Liver (tissue), 9 donors: Measurements from ENCODE around the gene PHKG1. TPM values are rescaled to one million over a fixed set of nuclear protein-coding genes. Genes with fewer than 3 reads are reported as not detected.
"Not testable (repeated sequence)": the region's sequence is repeated elsewhere in the genome, so short reads cannot be mapped to it uniquely, and the experiment has no call there.

Experiments used
- DNase-seq: peaks from one replicate; pipeline ENCODE4 v3.0.0-alpha.2; 2017; ENCODE audit warnings: low spot score
- H3K27ac ChIP-seq, 2 donors: one replicate each; pipeline ENCODE4 v1.7.0; 2013; ENCODE audit warnings: inconsistent platforms in 2 of 2, low read length in 2 of 2, control low read depth in 1 of 2, low read depth in 1 of 2, mild to moderate bottlenecking in 1 of 2
- H3K27me3 ChIP-seq, 4 donors: one replicate each; pipeline versions ENCODE4 v1.6.1 to v1.7.0; 2013; ENCODE audit warnings: low read length in 3 of 4, inconsistent platforms in 1 of 4, mild to moderate bottlenecking in 1 of 4, moderate library complexity in 1 of 4; ENCODE audit not compliant: control insufficient read depth in 4 of 4, insufficient read depth in 4 of 4
- H3K36me3 ChIP-seq, 4 donors: one replicate each; pipeline versions ENCODE4 v1.6.1 to v1.7.0; 2013; ENCODE audit warnings: low read length in 3 of 4, mild to moderate bottlenecking in 3 of 4, low read depth in 1 of 4, moderate library complexity in 1 of 4; ENCODE audit not compliant: control insufficient read depth in 4 of 4, insufficient read depth in 3 of 4
- H3K4me1 ChIP-seq, 4 donors: one replicate each; pipeline versions ENCODE4 v1.6.1 to v1.7.0; 2013; ENCODE audit warnings: low read length in 3 of 4, mild to moderate bottlenecking in 3 of 4, moderate library complexity in 1 of 4; ENCODE audit not compliant: control insufficient read depth in 4 of 4, insufficient read depth in 4 of 4
- H3K4me3 ChIP-seq, 3 donors: one replicate each; pipeline versions ENCODE4 v1.6.1 to v1.7.0; 2013; ENCODE audit warnings: low read length in 3 of 3, control low read depth in 1 of 3, low read depth in 1 of 3, mild to moderate bottlenecking in 1 of 3
- H3K9ac ChIP-seq, 2 donors: one replicate each; pipeline ENCODE4 v1.7.0; 2013; ENCODE audit warnings: low read length in 2 of 2, mild to moderate bottlenecking in 2 of 2, moderate library complexity in 2 of 2, control low read depth in 1 of 2, low read depth in 1 of 2
- H3K9me3 ChIP-seq, 4 donors: one replicate each; pipeline versions ENCODE4 v1.6.1 to v1.7.0; 2013; ENCODE audit warnings: low read length in 3 of 4; ENCODE audit not compliant: control insufficient read depth in 4 of 4
- ATF3 ChIP-seq: IDR thresholded peaks from 2 replicates; pipeline ENCODE4 v1.6.1; 2016; ENCODE audit warnings: antibody characterized with exemption
- CTCF ChIP-seq: fragments of 150-350 bp; IDR thresholded peaks from 2 replicates; pipeline ENCODE4 v1.5.1; 2017; ENCODE audit warnings: improper control_type of control experiment, low read depth, low read length; ENCODE audit not compliant: missing input control
- FOXA1 ChIP-seq: IDR thresholded peaks from 2 replicates; pipeline ENCODE4 v1.6.1; 2016; ENCODE audit warnings: antibody characterized with exemption
- FOXA2 ChIP-seq: IDR thresholded peaks from 2 replicates; pipeline ENCODE4 v1.6.1; 2016; ENCODE audit warnings: antibody characterized with exemption
- GABPA ChIP-seq, 2 donors: IDR thresholded peaks in 1 of 2; conservative IDR thresholded peaks in 1 of 2; 2 replicates each; pipeline ENCODE4 v1.6.1; 2016; ENCODE audit warnings: antibody characterized with exemption in 2 of 2, mild to moderate bottlenecking in 1 of 2, moderate library complexity in 1 of 2
- HNF4A ChIP-seq, 2 donors: conservative IDR thresholded peaks; 2 replicates each; pipeline ENCODE4 v1.6.1; 2016; ENCODE audit warnings: antibody characterized with exemption in 2 of 2, mild to moderate bottlenecking in 2 of 2
- HNF4G ChIP-seq: IDR thresholded peaks from 2 replicates; pipeline ENCODE4 v1.6.1; 2016; ENCODE audit warnings: antibody characterized with exemption
- JUND ChIP-seq, 2 donors: IDR thresholded peaks; 2 replicates each; pipeline ENCODE4 v1.6.1; 2016; ENCODE audit warnings: antibody characterized with exemption in 2 of 2
- MAX ChIP-seq: IDR thresholded peaks from 2 replicates; pipeline ENCODE4 v1.6.1; 2016; ENCODE audit warnings: antibody characterized with exemption
- NR2F2 ChIP-seq: IDR thresholded peaks from 2 replicates; pipeline ENCODE4 v1.6.1; 2016; ENCODE audit warnings: antibody characterized with exemption
- RAD21 ChIP-seq, 2 donors: IDR thresholded peaks; 2 replicates each; pipeline ENCODE4 v1.6.1; 2016; ENCODE audit warnings: antibody characterized with exemption in 2 of 2, mild to moderate bottlenecking in 2 of 2
- RXRA ChIP-seq, 2 donors: IDR thresholded peaks; 2 replicates each; pipeline ENCODE4 v1.6.1; 2017 to 2018; ENCODE audit warnings: antibody characterized with exemption in 2 of 2, mild to moderate bottlenecking in 1 of 2
- SP1 ChIP-seq: IDR thresholded peaks from 2 replicates; pipeline ENCODE4 v1.6.1; 2018; ENCODE audit warnings: antibody characterized with exemption, mild to moderate bottlenecking
- YY1 ChIP-seq: IDR thresholded peaks from 2 replicates; pipeline ENCODE4 v1.6.1; 2016; ENCODE audit warnings: antibody characterized with exemption, mild to moderate bottlenecking
- WGBS: extraction: QIAGEN DNeasy Blood & Tissue Kit; methylation state at CpG from one replicate; pipeline ENCODE4 v1.1.7; 2013; 5-methylcytosine and 5-hydroxymethylcytosine counted together
- polyA plus RNA-seq, 2 donors: library from polyadenylated mRNA; stranded (reverse) in 1 of 2; unstranded in 1 of 2; fragments of 200-250 nt in 1 of 2; fragments of >200 nt in 1 of 2; fragmentation: Nextera tagmentation in 1 of 2; extraction: Ambion mirVana in 1 of 2; gene quantifications; one replicate each; pipeline versions ENCODE4 v1.2.1 to v1.2.3, GENCODE V29; 2013 to 2015
- total RNA-seq, 2 donors: library from RNA; depleted of rRNA; stranded (reverse); fragments of >200 nt; gene quantifications; one replicate each; pipeline ENCODE4 v1.2.3, GENCODE V29; 2014
- TF ChIP-seq, protein P1 (sequence below): IDR thresholded peaks from 2 replicates; pipeline ENCODE4 v1.6.1; 2016; ENCODE audit warnings: antibody characterized with exemption, mild to moderate bottlenecking
- donor health status: healthy.
- donor health status: healthy.
- donor health status: healthy.
- donor health status: healthy.
- donor health status: healthy.

The PHKG1 gene
- total and polyA plus RNA-seq, 4 donors: 0.18 to 1.0 (median 0.24) TPM

DNA sequence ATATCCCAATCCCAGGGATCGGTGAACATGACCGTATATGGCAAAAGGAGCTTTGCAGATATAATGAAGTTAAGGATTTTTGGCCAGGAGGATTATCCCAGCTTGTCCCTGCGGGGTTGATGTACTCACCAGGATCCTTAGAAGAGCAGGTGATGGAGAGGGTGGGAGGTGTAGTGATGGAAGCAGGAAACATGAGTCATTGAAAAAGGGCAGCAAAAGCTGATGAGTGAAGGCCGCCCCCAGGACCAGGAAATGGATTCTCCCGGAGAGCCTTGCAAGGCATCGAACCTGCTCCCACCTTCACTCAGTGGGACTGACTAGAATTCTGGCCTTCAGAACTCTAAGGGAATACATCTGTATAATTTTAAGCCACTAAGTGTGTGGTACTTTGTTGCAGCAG is 28.7 kb upstream of the PHKG1 start:
- H3K27me3 ChIP-seq: no peaks in the 10 kb centered on the region
- no peaks in the 10 kb centered on the region for H3K4me1 ChIP-seq
- no peak overlapping the region for H3K27ac ChIP-seq
- 89% methylated on average over 6 of the region's 6 CpGs for WGBS
- H3K9ac ChIP-seq: no peak overlapping the region
- no peak for TF ChIP-seq ATF3
- TF ChIP-seq RXRA (IDR thresholded peaks at IDR 0.05): no peak
- no peak for TF ChIP-seq HNF4G
- TF ChIP-seq RAD21 (IDR thresholded peaks at IDR 0.05): no peak
- no peak for TF ChIP-seq NR2F2
- no peak for TF ChIP-seq SP1
- no peak for TF ChIP-seq JUND (IDR thresholded peaks at IDR 0.05)
- no peak for TF ChIP-seq YY1
- TF ChIP-seq FOXA1: no peak
- TF ChIP-seq CTCF: no peak
- TF ChIP-seq GABPA (IDR thresholded peaks at IDR 0.05 in 1 of 2, conservative IDR thresholded peaks at IDR 0.05 in 1 of 2): no peak
- TF ChIP-seq MAX: no peak
- no peak for TF ChIP-seq FOXA2
- no peaks in the 10 kb centered on the region for H3K9me3 ChIP-seq
- DNase-seq: no peak
- no peaks in the 10 kb centered on the region for H3K36me3 ChIP-seq
- no peak overlapping the region for H3K4me3 ChIP-seq

- Histone ChIP-seq H3K4me1 (peaks cover 0 to 7% (median under 1%) of the 10 kb centered on the region in 4 donors), H3K9me3 (no peaks in the 10 kb centered on the region), H3K27me3 (peaks cover 0 to 6% (median 0%) of the 10 kb centered on the region in 4 donors), H3K36me3 (no peaks in the 10 kb centered on the region), H3K4me3 (no peak within 1 kb of the TSS), H3K27ac (no peak within 1 kb of the TSS), H3K9ac (no peak within 1 kb of the TSS)
- TF ChIP-seq FOXA2: no peak
- TF ChIP-seq HNF4A (conservative IDR thresholded peaks at IDR 0.05): no peak
- no peak for TF ChIP-seq NR2F2
- TF ChIP-seq, protein P1, sequence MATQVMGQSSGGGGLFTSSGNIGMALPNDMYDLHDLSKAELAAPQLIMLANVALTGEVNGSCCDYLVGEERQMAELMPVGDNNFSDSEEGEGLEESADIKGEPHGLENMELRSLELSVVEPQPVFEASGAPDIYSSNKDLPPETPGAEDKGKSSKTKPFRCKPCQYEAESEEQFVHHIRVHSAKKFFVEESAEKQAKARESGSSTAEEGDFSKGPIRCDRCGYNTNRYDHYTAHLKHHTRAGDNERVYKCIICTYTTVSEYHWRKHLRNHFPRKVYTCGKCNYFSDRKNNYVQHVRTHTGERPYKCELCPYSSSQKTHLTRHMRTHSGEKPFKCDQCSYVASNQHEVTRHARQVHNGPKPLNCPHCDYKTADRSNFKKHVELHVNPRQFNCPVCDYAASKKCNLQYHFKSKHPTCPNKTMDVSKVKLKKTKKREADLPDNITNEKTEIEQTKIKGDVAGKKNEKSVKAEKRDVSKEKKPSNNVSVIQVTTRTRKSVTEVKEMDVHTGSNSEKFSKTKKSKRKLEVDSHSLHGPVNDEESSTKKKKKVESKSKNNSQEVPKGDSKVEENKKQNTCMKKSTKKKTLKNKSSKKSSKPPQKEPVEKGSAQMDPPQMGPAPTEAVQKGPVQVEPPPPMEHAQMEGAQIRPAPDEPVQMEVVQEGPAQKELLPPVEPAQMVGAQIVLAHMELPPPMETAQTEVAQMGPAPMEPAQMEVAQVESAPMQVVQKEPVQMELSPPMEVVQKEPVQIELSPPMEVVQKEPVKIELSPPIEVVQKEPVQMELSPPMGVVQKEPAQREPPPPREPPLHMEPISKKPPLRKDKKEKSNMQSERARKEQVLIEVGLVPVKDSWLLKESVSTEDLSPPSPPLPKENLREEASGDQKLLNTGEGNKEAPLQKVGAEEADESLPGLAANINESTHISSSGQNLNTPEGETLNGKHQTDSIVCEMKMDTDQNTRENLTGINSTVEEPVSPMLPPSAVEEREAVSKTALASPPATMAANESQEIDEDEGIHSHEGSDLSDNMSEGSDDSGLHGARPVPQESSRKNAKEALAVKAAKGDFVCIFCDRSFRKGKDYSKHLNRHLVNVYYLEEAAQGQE: no peak
- DNase-seq: no peak
- WGBS: 12% methylated on average over 65 of the region's 65 CpGs
These were observed 23.2 kb upstream of the PHKG1 start, which contains the start of gene NUPR2 for GRCh38 chr7:56115852-56116538. NUPR2 (minus strand) TSS chr7:56116417; CDS start chr7:56116314, 103 bp downstream.

DNA sequence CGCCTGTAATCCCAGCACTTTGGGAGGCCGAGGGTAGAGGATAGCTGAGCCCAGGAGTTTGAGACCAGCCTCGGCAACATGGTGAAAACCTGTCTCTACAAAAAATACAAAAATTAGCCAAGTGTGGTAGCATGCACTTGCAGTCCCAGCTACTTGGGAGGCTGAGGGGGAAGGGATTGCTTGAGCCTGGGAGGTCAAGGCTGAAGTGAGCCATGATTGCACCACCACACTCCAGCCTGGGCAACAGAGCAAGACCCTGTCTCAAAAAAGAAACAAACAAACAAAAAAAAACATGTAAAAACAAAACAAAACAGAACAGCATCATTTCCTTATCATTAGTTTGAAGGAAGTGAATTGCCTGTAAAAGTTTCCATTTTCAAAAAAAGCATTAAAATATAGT is 19.5 kb upstream of the PHKG1 start:
- not testable (repeated sequence) for H3K36me3 ChIP-seq, H3K27me3 ChIP-seq, H3K4me3 ChIP-seq, H3K4me1 ChIP-seq, H3K27ac ChIP-seq, DNase-seq, H3K9me3 ChIP-seq, H3K9ac ChIP-seq
- whole genome bisulfite sequencing: 86% methylated on average over 3 of the region's 3 CpGs
